ENCODE data around the gene KRTAP10-9. TPM values are rescaled to one million over a fixed set of nuclear protein-coding genes. Genes with fewer than 3 reads are reported as not detected.

KRTAP10-9 gene
- total and polyA plus RNA-seq, 2 of the 8 experiments (the other 6 are each of a cell fraction or from before 2014, with no cell fraction given) = not detected

DNA sequence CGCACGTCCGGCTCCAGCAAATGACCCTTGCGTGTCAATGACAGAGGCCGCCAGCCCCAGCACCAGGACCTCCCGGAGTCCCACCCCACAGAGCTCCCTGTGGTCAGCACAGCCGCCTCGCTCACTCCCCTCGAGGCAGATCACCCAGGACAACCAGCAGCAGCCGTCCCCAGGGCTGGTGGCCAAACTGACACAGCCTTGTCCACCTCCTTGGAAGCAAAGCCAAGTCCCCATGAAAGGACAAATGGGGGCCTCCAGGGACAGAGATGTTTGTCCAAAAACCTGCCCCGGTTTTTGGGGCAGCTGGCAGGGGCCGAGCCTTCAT is 12.4 kb downstream of the KRTAP10-9 start:
- Histone ChIP-seq H3K36me3 (ENCODE audit: control insufficient read depth in 2 of 4, insufficient read depth in 4 of 4, low read length in 3 of 4) (no peaks in the 10 kb centered on the region), H4K5ac (ENCODE audit: insufficient read length, low read depth, low read length) (no peak overlapping the region), H3K23me2 (ENCODE audit: low read depth, low read length) (no peaks in the 10 kb centered on the region; the same call in 1 of the 2 replicates), H4K91ac (replicated peaks; ENCODE audit: insufficient read length, low read length) (no peak overlapping the region), H3K79me2 (ENCODE audit: control insufficient read depth in 1 of 2, insufficient read depth in 2 of 2, low read length in 2 of 2) (no peaks in the 10 kb centered on the region), H3K4me2 (ENCODE audit: insufficient read depth in 1 of 2, low read depth in 2 of 2, low read length in 2 of 2) (no peak overlapping the region), H3K4ac (replicated peaks; ENCODE audit: insufficient read length, low read depth, low read length) (no peak overlapping the region), H2BK12ac (ENCODE audit: low read depth, low read length) (no peak overlapping the region), H2AK5ac (ENCODE audit: low read depth, low read length) (no peak overlapping the region), H2BK120ac (replicated peaks; ENCODE audit: low read depth, low read length) (no peak overlapping the region), H4K20me1 (replicated peaks in 1 of 2; ENCODE audit: control insufficient read depth in 1 of 2, insufficient read depth in 2 of 2, low read length in 2 of 2) (peaks cover 0 to 3% of the 10 kb centered on the region in 2 experiments), H3K56ac (replicated peaks; ENCODE audit: insufficient read length, low read depth, low read length) (no peak overlapping the region), H3K79me1 (ENCODE audit: low read depth, low read length) (no peaks in the 10 kb centered on the region), H3K9me3 (ENCODE audit: insufficient read depth in 2 of 2, low read depth in 1 of 2, low read length in 1 of 2) (peaks cover 3 to 8% of the 10 kb centered on the region in 2 experiments; a peak in 2 of 4 replicates), H2AFZ (ENCODE audit: low read length) (no peak overlapping the region), H2BK15ac (ENCODE audit: low read length) (no peak overlapping the region), H2BK20ac (ENCODE audit: low read length) (no peak overlapping the region), H3K23ac (ENCODE audit: insufficient read length) (no peak overlapping the region), H3K9ac (replicated peaks in 1 of 4; ENCODE audit: extremely low read depth in 1 of 4, low read depth in 3 of 4, low read length in 3 of 4) (no peak overlapping the region), H3K4me3 (ENCODE audit: extremely low read depth in 1 of 4, insufficient read depth in 2 of 4, low read depth in 3 of 4, low read length in 4 of 4) (no peak overlapping the region), H4K8ac (ENCODE audit: extremely low read depth, insufficient read depth, low read length) (no peak overlapping the region), H3K14ac (ENCODE audit: insufficient read length) (no peak overlapping the region), H3K4me1 (replicated peaks in 1 of 4; ENCODE audit: control insufficient read depth in 3 of 4, insufficient read depth in 4 of 4, low read length in 3 of 4) (no peaks in the 10 kb centered on the region; a peak in 1 of 7 replicates), H2BK5ac (ENCODE audit: low read depth, low read length) (no peak overlapping the region), H3K18ac (ENCODE audit: extremely low read depth, low read length) (no peak overlapping the region), H3K27ac (ENCODE audit: low read depth, low read length) (no peak overlapping the region), H3K27me3 (replicated peaks in 1 of 4; ENCODE audit: control insufficient read depth in 3 of 4, extremely low read depth in 1 of 4, insufficient read depth in 3 of 4, low read length in 3 of 4) (no peaks in the 10 kb centered on the region)
- ChIA-PET POLR2A (ENCODE audit: partially characterized antibody) (no interaction called here), CTCF (ENCODE audit: partially characterized antibody) (no interaction called here)
- FAIRE-seq = no peak
- 94% methylated on average over 6 of the region's 12 CpGs; no CpG with 5 or more reads in 1 of the 2 experiments for WGBS, 2 experiments (ENCODE audit: extremely low coverage in 1 of 2, insufficient coverage in 1 of 2, insufficient read length in 1 of 2, insufficient replicate concordance in 2 of 2, low coverage in 1 of 2, low lambda C conversion rate in 2 of 2, missing lambda C conversion rate in 1 of 2)
- TF ChIP-seq JUND (IDR thresholded peaks at IDR 0.05; ENCODE audit: low read length) = no peak
- TF ChIP-seq, protein P1, sequence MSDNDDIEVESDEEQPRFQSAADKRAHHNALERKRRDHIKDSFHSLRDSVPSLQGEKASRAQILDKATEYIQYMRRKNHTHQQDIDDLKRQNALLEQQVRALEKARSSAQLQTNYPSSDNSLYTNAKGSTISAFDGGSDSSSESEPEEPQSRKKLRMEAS (IDR thresholded peaks at IDR 0.05) = no peak
- no peak for DNase-seq (ENCODE audit: low read depth in 1 of 2, low spot score in 2 of 2)

Measured in H1 (cell line).